Mammary epithelial cell (primary cell): ENCODE results near the gene NUP210.

ENCODE experiments used
- EZH2 ChIP-seq: IDR thresholded peaks from 2 replicates; pipeline ENCODE4 v1.6.1; 2012; ENCODE audit warnings: low read length, inconsistent platforms, borderline replicate concordance
- TF ChIP-seq, protein P1 (sequence below), 2 donors: IDR thresholded peaks in 1 of 2; conservative IDR thresholded peaks in 1 of 2; 2 replicates each; pipeline ENCODE4 v1.5.1; 2011 to 2012; ENCODE audit warnings: inconsistent platforms in 2 of 2, low read length in 2 of 2, mild to moderate bottlenecking in 2 of 2, control low read depth in 1 of 2, low read depth in 1 of 2; ENCODE audit not compliant: insufficient read depth in 1 of 2; ENCODE audit errors: extremely low read depth in 1 of 2

DNA sequence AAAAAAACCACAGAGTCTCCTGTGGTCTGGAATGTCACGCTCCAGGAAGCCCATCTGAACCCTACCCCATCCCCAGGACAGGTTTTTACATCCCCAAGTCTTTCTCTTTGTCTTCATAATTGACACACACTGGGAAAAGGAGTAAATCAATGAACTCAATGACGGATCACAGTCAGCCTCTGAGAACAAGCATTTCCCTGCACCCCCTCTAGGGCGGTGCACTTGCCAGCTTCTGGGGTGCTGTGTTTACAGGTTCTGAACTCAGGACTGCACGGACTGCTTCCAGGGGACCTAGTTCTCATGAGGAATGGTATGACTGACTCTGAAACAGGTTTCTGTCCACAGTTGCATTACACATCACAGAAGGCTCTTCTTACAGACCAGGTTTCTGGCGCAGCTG is 81.1 kb downstream of the NUP210 start:
- TF ChIP-seq, protein P1, sequence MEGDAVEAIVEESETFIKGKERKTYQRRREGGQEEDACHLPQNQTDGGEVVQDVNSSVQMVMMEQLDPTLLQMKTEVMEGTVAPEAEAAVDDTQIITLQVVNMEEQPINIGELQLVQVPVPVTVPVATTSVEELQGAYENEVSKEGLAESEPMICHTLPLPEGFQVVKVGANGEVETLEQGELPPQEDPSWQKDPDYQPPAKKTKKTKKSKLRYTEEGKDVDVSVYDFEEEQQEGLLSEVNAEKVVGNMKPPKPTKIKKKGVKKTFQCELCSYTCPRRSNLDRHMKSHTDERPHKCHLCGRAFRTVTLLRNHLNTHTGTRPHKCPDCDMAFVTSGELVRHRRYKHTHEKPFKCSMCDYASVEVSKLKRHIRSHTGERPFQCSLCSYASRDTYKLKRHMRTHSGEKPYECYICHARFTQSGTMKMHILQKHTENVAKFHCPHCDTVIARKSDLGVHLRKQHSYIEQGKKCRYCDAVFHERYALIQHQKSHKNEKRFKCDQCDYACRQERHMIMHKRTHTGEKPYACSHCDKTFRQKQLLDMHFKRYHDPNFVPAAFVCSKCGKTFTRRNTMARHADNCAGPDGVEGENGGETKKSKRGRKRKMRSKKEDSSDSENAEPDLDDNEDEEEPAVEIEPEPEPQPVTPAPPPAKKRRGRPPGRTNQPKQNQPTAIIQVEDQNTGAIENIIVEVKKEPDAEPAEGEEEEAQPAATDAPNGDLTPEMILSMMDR (conservative IDR thresholded peaks at IDR 0.05 in 1 of 2, IDR thresholded peaks at IDR 0.05 in 1 of 2; ENCODE audit: extremely low read depth in 1 of 2, insufficient read depth in 1 of 2, low read depth in 1 of 2, low read length in 2 of 2): peak in 1 of 2 donors; percentile 2
- TF ChIP-seq EZH2: no peak
